Measurements from ENCODE around the gene AREG. TPM values are rescaled to one million over a fixed set of nuclear protein-coding genes. Genes with fewer than 3 reads are reported as not detected.

The AREG gene
- total RNA-seq, 2 donors from 2014 or later, result 1.3 TPM; not detected in 1

DNA sequence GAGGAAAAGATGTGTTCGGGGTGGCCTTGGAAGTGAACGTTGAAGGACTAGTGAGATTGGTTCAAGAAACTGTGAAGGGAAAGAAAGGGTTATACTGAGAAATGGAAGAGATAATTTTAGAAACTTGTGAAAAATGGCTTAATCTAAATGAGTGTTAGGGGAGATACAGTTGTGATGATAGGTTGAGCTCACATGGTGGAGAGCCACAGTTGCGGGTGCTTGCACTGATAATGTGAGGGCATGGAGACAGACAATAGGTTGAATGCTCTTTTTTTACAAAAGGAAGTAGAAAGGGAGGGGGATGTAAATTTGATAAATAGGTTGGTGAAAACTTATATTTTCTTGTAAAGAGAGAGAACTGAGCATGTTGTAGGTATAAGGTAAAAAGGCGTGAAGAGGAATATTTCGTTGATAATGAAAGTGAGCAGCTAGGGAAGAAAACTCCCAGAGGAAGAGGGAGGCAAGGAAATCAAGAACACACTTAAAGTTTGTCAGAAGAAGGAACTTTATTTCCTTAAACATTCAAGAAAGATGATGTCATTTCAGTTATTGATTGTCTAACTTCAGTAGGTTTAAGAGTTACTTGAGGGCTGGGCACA, 8.2 kb downstream of the AREG start:
- no peak overlapping the region for H3K4me3 Mint-ChIP-seq
- no peaks in the 10 kb centered on the region for H3K9me3 ChIP-seq (ENCODE audit: control insufficient read depth, low read length)
- no peaks in the 10 kb centered on the region for H3K9me3 Mint-ChIP-seq
- no peak overlapping the region for H3K4me3 ChIP-seq (ENCODE audit: low read length)
- H3K36me3 Mint-ChIP-seq (ENCODE audit: low read depth), result no peaks in the 10 kb centered on the region
- TF ChIP-seq, protein P1, sequence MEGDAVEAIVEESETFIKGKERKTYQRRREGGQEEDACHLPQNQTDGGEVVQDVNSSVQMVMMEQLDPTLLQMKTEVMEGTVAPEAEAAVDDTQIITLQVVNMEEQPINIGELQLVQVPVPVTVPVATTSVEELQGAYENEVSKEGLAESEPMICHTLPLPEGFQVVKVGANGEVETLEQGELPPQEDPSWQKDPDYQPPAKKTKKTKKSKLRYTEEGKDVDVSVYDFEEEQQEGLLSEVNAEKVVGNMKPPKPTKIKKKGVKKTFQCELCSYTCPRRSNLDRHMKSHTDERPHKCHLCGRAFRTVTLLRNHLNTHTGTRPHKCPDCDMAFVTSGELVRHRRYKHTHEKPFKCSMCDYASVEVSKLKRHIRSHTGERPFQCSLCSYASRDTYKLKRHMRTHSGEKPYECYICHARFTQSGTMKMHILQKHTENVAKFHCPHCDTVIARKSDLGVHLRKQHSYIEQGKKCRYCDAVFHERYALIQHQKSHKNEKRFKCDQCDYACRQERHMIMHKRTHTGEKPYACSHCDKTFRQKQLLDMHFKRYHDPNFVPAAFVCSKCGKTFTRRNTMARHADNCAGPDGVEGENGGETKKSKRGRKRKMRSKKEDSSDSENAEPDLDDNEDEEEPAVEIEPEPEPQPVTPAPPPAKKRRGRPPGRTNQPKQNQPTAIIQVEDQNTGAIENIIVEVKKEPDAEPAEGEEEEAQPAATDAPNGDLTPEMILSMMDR (conservative IDR thresholded peaks at IDR 0.05), result no peak
- no peaks in the 10 kb centered on the region for H3K4me1 Mint-ChIP-seq
- H3K4me1 ChIP-seq (ENCODE audit: control insufficient read depth, insufficient read depth, low read length), result no peaks in the 10 kb centered on the region
- no peaks in the 10 kb centered on the region for H3K27me3 Mint-ChIP-seq (ENCODE audit: insufficient read depth)
- H3K27ac ChIP-seq (ENCODE audit: low read depth, low read length), result no peak overlapping the region
- no peaks in the 10 kb centered on the region for H3K27me3 ChIP-seq (ENCODE audit: control insufficient read depth, insufficient read depth, low read length, poor library complexity, severe bottlenecking)
- no peak for DNase-seq
- no peak overlapping the region for H3K27ac Mint-ChIP-seq
- H3K9ac ChIP-seq (ENCODE audit: extremely low read depth, low read length, poor library complexity, severe bottlenecking), result no peak overlapping the region
- 93 to 98% methylated on average over 5 of the region's 5 CpGs for WGBS, 2 experiments (ENCODE audit: insufficient coverage in 1 of 2, insufficient read length in 1 of 2)
- no peaks in the 10 kb centered on the region for H3K36me3 ChIP-seq (ENCODE audit: control insufficient read depth, insufficient read depth, low read length)

DNA sequence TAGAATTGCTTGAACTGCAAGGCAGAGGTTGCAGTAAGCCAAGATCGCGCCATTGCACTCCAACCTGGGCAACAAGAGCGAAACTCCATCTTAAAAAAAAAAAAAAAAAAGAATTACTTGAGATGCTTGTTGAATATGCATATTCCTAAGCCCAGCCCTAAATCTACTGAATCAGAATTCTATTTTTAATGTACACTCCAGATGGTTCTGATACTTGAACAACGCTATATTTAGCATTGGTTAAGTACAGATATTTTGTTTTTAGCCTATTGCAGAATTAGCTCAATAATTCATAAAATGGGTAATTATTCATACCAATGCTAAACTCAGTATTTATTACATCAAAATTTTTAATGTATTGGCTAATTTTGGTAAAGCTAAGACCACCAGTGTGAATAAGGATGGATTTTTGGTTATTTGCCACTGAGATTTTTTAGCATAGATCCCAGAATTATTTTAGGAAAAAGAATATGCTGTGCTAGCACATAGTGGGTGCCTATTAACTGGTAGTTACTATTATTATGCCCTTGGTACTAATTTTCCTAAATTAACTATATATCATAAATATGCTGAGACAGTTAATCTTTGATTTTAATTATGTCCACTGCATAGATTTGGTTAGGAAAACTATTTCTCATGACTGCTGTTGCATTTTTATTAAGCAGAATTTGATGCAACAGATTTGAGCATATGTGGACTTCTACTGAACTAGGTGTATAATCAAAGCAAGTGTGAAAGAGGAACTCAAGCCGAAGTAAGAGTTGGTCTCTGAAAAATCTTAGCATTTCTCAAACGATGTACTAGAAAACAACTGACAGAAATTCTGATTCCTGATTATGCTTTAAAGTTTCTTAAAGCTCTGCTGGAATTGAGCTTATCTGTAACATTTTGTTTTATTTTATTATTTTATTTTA, 9.2 kb downstream of the AREG start:
- no peaks in the 10 kb centered on the region for H3K36me3 Mint-ChIP-seq (ENCODE audit: low read depth)
- WGBS, 2 experiments (ENCODE audit: insufficient coverage in 1 of 2, insufficient read length in 1 of 2), result 88 to 94% methylated on average over 2 to 6 of the region's 6 CpGs

DNA sequence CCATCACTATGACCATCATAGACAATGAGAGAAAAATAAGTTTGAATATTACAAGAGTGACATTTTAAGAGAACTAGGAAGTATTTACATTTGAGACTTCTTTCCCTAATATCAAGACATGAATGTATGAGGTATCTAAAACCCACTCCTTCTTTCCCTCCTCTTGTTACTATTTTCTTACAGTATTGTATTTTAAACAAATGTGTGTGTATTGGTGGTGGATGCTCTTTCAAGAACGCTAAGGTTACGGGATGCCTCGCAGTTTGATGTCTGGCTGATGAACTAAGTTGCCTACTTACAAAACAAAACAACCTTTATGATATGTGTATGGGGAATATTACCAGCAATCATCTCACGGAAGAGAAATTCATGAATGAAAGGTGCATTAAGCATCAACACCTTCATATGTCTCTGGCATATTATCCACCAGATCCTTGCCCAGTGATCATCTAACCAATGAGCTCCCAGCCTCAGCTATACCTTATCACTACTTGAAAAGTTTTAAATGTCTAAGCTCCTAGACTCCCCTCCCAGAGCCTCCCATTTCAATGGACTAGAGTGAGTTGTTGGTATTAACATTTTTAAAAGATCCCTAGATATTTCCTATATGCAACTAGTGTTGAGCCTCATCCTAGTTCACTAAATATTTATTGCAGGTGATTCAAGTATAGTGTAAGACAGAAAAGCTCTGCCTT, 10.6 kb downstream of the AREG start:
- Histone ChIP-seq H3K36me3 (ENCODE audit: control insufficient read depth, insufficient read depth, low read length) (no peaks in the 10 kb centered on the region), H3K9ac (ENCODE audit: extremely low read depth, low read length, poor library complexity, severe bottlenecking) (no peak overlapping the region), H3K4me3 (ENCODE audit: low read length) (no peak overlapping the region), H3K27ac (ENCODE audit: low read depth, low read length) (no peak overlapping the region), H3K4me1 (ENCODE audit: control insufficient read depth, insufficient read depth, low read length) (no peaks in the 10 kb centered on the region), H3K27me3 (ENCODE audit: control insufficient read depth, insufficient read depth, low read length, poor library complexity, severe bottlenecking) (no peaks in the 10 kb centered on the region), H3K9me3 (ENCODE audit: control insufficient read depth, low read length) (no peaks in the 10 kb centered on the region)
- no peaks in the 10 kb centered on the region for H3K27me3 Mint-ChIP-seq (ENCODE audit: insufficient read depth)
- no peaks in the 10 kb centered on the region for H3K4me1 Mint-ChIP-seq
- H3K27ac Mint-ChIP-seq, result no peak overlapping the region
- H3K36me3 Mint-ChIP-seq (ENCODE audit: low read depth), result no peaks in the 10 kb centered on the region
- no peak overlapping the region for H3K4me3 Mint-ChIP-seq
- DNase-seq, result no peak
- TF ChIP-seq, protein P1 (conservative IDR thresholded peaks at IDR 0.05), result no peak
- H3K9me3 Mint-ChIP-seq, result no peaks in the 10 kb centered on the region
- 97% methylated on average over 4 of the region's 4 CpGs; no CpG with 5 or more reads in 1 of the 2 experiments for WGBS, 2 experiments (ENCODE audit: insufficient coverage in 1 of 2, insufficient read length in 1 of 2)

More for the DNA sequence above, 9.2 kb downstream of the AREG start:
- H3K4me3 ChIP-seq (ENCODE audit: low read length), result no peak overlapping the region
- H3K9ac ChIP-seq (ENCODE audit: extremely low read depth, low read length, poor library complexity, severe bottlenecking), result no peak overlapping the region
- H3K4me1 ChIP-seq (ENCODE audit: control insufficient read depth, insufficient read depth, low read length), result no peaks in the 10 kb centered on the region
- H3K27ac ChIP-seq (ENCODE audit: low read depth, low read length), result no peak overlapping the region
- H3K9me3 Mint-ChIP-seq, result no peaks in the 10 kb centered on the region
- H3K9me3 ChIP-seq (ENCODE audit: control insufficient read depth, low read length), result no peaks in the 10 kb centered on the region
- H3K27me3 ChIP-seq (ENCODE audit: control insufficient read depth, insufficient read depth, low read length, poor library complexity, severe bottlenecking), result no peaks in the 10 kb centered on the region
- no peak overlapping the region for H3K4me3 Mint-ChIP-seq
- TF ChIP-seq, protein P1 (conservative IDR thresholded peaks at IDR 0.05), result no peak
- DNase-seq, result no peak
- no peak overlapping the region for H3K27ac Mint-ChIP-seq
- H3K4me1 Mint-ChIP-seq, result no peaks in the 10 kb centered on the region
- H3K27me3 Mint-ChIP-seq (ENCODE audit: insufficient read depth), result no peaks in the 10 kb centered on the region
- H3K36me3 ChIP-seq (ENCODE audit: control insufficient read depth, insufficient read depth, low read length), result no peaks in the 10 kb centered on the region
